ENCODE data around the gene CRNN. TPM values are rescaled to one million over a fixed set of nuclear protein-coding genes. Genes with fewer than 3 reads are reported as not detected.

The CRNN gene
- total RNA-seq, 6 experiments from 2014 or later = not detected

DNA sequence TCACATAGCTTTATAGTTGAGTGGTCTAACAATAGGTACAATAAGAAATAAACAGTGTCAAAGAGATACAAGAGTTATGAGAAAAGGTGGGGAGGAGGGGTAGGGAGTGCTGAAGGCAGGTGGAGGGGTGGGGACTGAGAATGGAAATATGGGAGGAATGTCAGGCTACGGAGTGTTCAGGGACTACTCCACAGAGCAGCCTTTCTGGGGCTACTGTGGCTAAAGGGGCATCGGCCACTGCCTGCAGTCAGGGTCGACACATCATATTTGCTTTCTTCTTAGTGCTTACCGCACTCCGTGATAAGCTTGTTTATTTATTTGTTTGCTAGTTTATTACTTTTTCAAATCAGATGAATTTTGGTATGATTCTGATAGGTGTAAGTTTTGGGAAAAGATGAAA is 34.4 kb upstream of the CRNN start:
- Mint-ChIP-seq H3K27ac (no peak overlapping the region), H3K4me1 (ENCODE audit: low read depth) (no peaks in the 10 kb centered on the region), H3K27me3 (ENCODE audit: insufficient read depth) (peaks cover 6% of the 10 kb centered on the region), H3K36me3 (ENCODE audit: low read depth) (no peaks in the 10 kb centered on the region), H3K4me3 (no peak overlapping the region), H3K9me3 (no peaks in the 10 kb centered on the region)
- DNase-seq = no peak
- TF ChIP-seq CTCF (IDR thresholded peaks at IDR 0.05) = no peak

DNA sequence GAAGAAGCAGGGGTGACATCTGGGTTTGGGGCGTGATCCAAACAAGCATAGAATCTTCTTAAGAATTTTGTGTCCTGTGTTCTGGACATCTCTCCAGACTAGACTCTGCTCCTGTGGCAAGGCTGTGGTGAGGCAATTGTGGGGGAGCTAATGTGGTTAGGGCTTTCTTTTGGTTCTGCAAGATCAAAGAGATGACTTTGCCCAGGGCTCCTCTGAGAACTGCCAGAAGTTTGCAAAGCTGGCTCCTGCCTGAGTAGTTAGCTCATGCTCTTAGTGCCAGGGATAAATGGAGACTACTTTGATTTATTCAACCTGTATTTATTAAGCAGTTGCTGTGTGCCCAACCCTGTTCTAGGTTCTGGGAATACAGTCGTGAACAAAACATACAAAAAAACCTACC is 34.0 kb upstream of the CRNN start:
- Mint-ChIP-seq H3K36me3 (ENCODE audit: low read depth) (no peaks in the 10 kb centered on the region), H3K4me3 (no peak overlapping the region), H3K9me3 (no peaks in the 10 kb centered on the region), H3K4me1 (ENCODE audit: low read depth) (peaks cover 1% of the 10 kb centered on the region), H3K27ac (no peak overlapping the region), H3K27me3 (ENCODE audit: insufficient read depth) (peaks cover 6% of the 10 kb centered on the region)
- DNase-seq = no peak
- TF ChIP-seq CTCF (IDR thresholded peaks at IDR 0.05) = no peak

GRCh38 chr1:152447484-152447883 is 33.4 kb upstream of the CRNN start:
- peaks cover 7% of the 10 kb centered on the region for H3K4me1 Mint-ChIP-seq (ENCODE audit: low read depth)
- H3K27ac Mint-ChIP-seq = no peak overlapping the region
- H3K4me3 Mint-ChIP-seq = no peak overlapping the region

GRCh38 chr1:152444045-152444444 is 30.0 kb upstream of the CRNN start:
- peaks cover 5% of the 10 kb centered on the region for H3K27me3 Mint-ChIP-seq (ENCODE audit: insufficient read depth)
- DNase-seq = no peak
- no peak overlapping the region for H3K4me3 Mint-ChIP-seq
- H3K36me3 Mint-ChIP-seq (ENCODE audit: low read depth) = no peaks in the 10 kb centered on the region
- peaks cover 11% of the 10 kb centered on the region for H3K4me1 Mint-ChIP-seq (ENCODE audit: low read depth)
- H3K9me3 Mint-ChIP-seq = no peaks in the 10 kb centered on the region
- no peak overlapping the region for H3K27ac Mint-ChIP-seq
- TF ChIP-seq CTCF (IDR thresholded peaks at IDR 0.05) = no peak

More at GRCh38 chr1:152447484-152447883, 33.4 kb upstream of the CRNN start:
- no peak for DNase-seq
- H3K27me3 Mint-ChIP-seq (ENCODE audit: insufficient read depth) = peaks cover 6% of the 10 kb centered on the region
- TF ChIP-seq CTCF (IDR thresholded peaks at IDR 0.05) = no peak
- no peaks in the 10 kb centered on the region for H3K9me3 Mint-ChIP-seq
- no peaks in the 10 kb centered on the region for H3K36me3 Mint-ChIP-seq (ENCODE audit: low read depth)

DNA sequence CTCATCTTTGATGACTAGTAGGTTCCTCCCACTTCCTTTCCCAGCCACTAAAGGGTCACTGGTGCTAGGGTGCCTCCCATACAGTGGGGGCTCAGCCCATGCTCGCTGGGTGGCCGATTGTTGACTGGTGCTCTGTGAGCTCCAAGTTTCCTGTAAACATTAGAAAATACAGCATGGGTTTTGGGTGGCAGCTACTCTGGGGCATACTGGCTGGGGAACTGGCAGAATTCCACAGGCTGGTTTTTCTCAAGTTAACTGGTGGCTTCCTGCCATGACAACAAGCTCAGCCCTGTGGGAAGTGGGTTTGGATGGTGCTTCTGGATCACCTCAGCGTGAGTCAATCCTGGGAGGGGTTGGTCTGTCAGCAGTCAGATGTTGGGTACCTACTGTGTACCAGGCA is 28.7 kb upstream of the CRNN start:
- Mint-ChIP-seq H3K4me1 (ENCODE audit: low read depth) (peaks cover 11% of the 10 kb centered on the region), H3K4me3 (no peak overlapping the region), H3K36me3 (ENCODE audit: low read depth) (no peaks in the 10 kb centered on the region), H3K27me3 (ENCODE audit: insufficient read depth) (peaks cover 12% of the 10 kb centered on the region), H3K27ac (no peak overlapping the region), H3K9me3 (no peaks in the 10 kb centered on the region)
- no peak for TF ChIP-seq CTCF (IDR thresholded peaks at IDR 0.05)
- DNase-seq = peak; percentile 17

- no peaks in the 10 kb centered on the region for H3K36me3 Mint-ChIP-seq (ENCODE audit: low read depth)
- H3K4me1 Mint-ChIP-seq (ENCODE audit: low read depth) = peaks cover 12% of the 10 kb centered on the region
- peaks cover 12% of the 10 kb centered on the region for H3K27me3 Mint-ChIP-seq (ENCODE audit: insufficient read depth)
- H3K9me3 Mint-ChIP-seq = no peaks in the 10 kb centered on the region
- H3K27ac Mint-ChIP-seq = no peak overlapping the region
- TF ChIP-seq CTCF (IDR thresholded peaks at IDR 0.05) = no peak
- H3K4me3 Mint-ChIP-seq = no peak overlapping the region
- no peak for DNase-seq
These were observed 28.2 kb upstream of the CRNN start for GRCh38 chr1:152442301-152442700.

Data from HFFc6 (cell line).